ENCODE results near the gene RAMP2. TPM values are rescaled to one million over a fixed set of nuclear protein-coding genes. Genes with fewer than 3 reads are reported as not detected.

RAMP2 gene
- total and polyA plus RNA-seq, 2 of the 13 experiments (the other 11 are each of a cell fraction or from before 2014, with no cell fraction given) = 1.4 to 5.2 TPM

DNA sequence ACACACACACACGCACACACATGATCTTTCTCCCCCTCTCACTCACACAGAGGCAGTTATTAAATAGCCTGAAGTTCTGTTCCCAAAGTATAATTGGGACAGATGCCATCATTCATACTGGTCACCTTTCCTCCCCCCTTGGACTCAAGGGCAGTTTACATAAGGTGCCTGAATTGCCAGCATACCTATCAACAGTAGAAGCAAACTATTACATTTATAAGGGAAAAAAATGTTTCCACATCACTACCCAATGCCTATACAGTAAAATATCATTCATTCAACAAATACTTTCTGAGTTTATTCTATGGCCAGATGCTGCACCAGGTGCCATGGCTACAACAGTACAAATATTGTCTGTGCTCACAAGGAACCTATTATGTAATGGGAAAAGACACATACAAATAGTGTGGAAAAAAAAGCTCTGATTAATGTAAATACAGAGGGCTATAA lies 43.9 kb downstream of the RAMP2 start:
- ChIA-PET CTCF (ENCODE audit: low intra/inter-chr PET ratio, low total read pairs) (no interaction called here), POLR2A (interaction anchor here (0.5 to 4.3 kb wide), 7 partner anchors 9 to 33 kb away, joined by 3 to 75 read pairs (median 4); partner anchors contain the start of genes BECN1, VPS25 and WNK4)
- peak; percentile 8 for FAIRE-seq
- no peaks in the 10 kb centered on the region for H3K9me3 ChIP-seq (ENCODE audit: low read length)
- H3K4me2 ChIP-seq (ENCODE audit: low read depth, low read length) = peak overlapping the region; percentile 25; the same call in 1 of the 2 replicates
- peak; percentile 65 for ATAC-seq
- peak; percentile 86 for DNase-seq (ENCODE audit: low spot score)
- H4K20me1 ChIP-seq (ENCODE audit: insufficient read depth, low read length) = no peaks in the 10 kb centered on the region
- in situ Hi-C loops (cut with HindIII; ENCODE audit: extremely low pct_ligation_motif_present, low pct_unique_long_range_greater_than_20kb) = no loop called here
- H2AFZ ChIP-seq (ENCODE audit: low read length) = no peak overlapping the region
- H3K79me2 ChIP-seq (ENCODE audit: insufficient read depth, low read length) = no peaks in the 10 kb centered on the region
- peak overlapping the region; percentile 60 for H3K27ac ChIP-seq (ENCODE audit: extremely low read length, insufficient read depth, low read length)
- H3K27me3 ChIP-seq (ENCODE audit: control insufficient read depth in 1 of 2, insufficient read depth in 2 of 2, low read length in 2 of 2) = no peaks in the 10 kb centered on the region
- BruUV-seq (replicated peaks) = no TSS peak
- peak overlapping the region; percentile 12; the same call in 1 of the 2 replicates for H3K9ac ChIP-seq (ENCODE audit: insufficient read depth, low read depth, low read length)
- intact Hi-C loops (cut with micrococcal nuclease; ENCODE audit: unreplicated experiment) = no loop called here
- peaks cover 0 to 2% of the 10 kb centered on the region in 2 experiments; a peak in 1 of 5 replicates for H3K36me3 ChIP-seq (replicated peaks in 1 of 2; ENCODE audit: control insufficient read depth in 1 of 2, insufficient read depth in 2 of 2, low read length in 2 of 2)
- WGBS (ENCODE audit: low lambda C conversion rate) = 27% methylated on average over 1 of the region's 1 CpG
- H3K4me1 ChIP-seq (ENCODE audit: insufficient read depth, low read length) = peaks cover 40% of the 10 kb centered on the region
- no peak overlapping the region for H3K4me3 ChIP-seq (replicated peaks in 1 of 3; ENCODE audit: insufficient read depth in 1 of 3, low read depth in 2 of 3, low read length in 3 of 3)
- no peak for TF ChIP-seq ARHGAP35 (CRISPR knock-in tag; IDR thresholded peaks at IDR 0.05; ENCODE audit: borderline replicate concordance)
- no peak for TF ChIP-seq GABPB1 (CRISPR knock-in tag; IDR thresholded peaks at IDR 0.05)
- TF ChIP-seq GTF2F1 (IDR thresholded peaks at IDR 0.05; ENCODE audit: low read length) = no peak
- 0 out of 2 replicates have a peak, but pooled peaks have one; percentile 23 for TF ChIP-seq CEBPG (CRISPR knock-in tag; IDR thresholded peaks at IDR 0.05)
- no peak for TF ChIP-seq ZBTB1 (CRISPR knock-in tag; IDR thresholded peaks at IDR 0.05; ENCODE audit: borderline replicate concordance)
- TF ChIP-seq, protein P1, sequence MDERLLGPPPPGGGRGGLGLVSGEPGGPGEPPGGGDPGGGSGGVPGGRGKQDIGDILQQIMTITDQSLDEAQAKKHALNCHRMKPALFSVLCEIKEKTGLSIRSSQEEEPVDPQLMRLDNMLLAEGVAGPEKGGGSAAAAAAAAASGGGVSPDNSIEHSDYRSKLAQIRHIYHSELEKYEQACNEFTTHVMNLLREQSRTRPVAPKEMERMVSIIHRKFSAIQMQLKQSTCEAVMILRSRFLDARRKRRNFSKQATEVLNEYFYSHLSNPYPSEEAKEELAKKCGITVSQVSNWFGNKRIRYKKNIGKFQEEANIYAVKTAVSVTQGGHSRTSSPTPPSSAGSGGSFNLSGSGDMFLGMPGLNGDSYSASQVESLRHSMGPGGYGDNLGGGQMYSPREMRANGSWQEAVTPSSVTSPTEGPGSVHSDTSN (CRISPR knock-in tag; IDR thresholded peaks at IDR 0.05) = no peak
- TF ChIP-seq SMAD3 (CRISPR knock-in tag; IDR thresholded peaks at IDR 0.05) = no peak
- no peak for TF ChIP-seq GTF3A (CRISPR knock-in tag; conservative IDR thresholded peaks at IDR 0.05)
- TF ChIP-seq ZNF766 (CRISPR knock-in tag; IDR thresholded peaks at IDR 0.05; ENCODE audit: borderline replicate concordance) = no peak
- TF ChIP-seq U2AF2 (IDR thresholded peaks at IDR 0.05; ENCODE audit: low read depth, low read length) = no peak
- peak; percentile 33; the same call in 1 of the 2 replicates for TF ChIP-seq SOX5 (CRISPR knock-in tag; IDR thresholded peaks at IDR 0.05; ENCODE audit: borderline replicate concordance)
- TF ChIP-seq, protein P2, sequence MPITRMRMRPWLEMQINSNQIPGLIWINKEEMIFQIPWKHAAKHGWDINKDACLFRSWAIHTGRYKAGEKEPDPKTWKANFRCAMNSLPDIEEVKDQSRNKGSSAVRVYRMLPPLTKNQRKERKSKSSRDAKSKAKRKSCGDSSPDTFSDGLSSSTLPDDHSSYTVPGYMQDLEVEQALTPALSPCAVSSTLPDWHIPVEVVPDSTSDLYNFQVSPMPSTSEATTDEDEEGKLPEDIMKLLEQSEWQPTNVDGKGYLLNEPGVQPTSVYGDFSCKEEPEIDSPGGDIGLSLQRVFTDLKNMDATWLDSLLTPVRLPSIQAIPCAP (CRISPR knock-in tag; IDR thresholded peaks at IDR 0.05; ENCODE audit: low read depth) = no peak
- peak; percentile 43; the same call in 1 of the 2 replicates for TF ChIP-seq TEF (CRISPR knock-in tag; IDR thresholded peaks at IDR 0.05)
- TF ChIP-seq NCOR1 (IDR thresholded peaks at IDR 0.05; ENCODE audit: borderline replicate concordance, low read length) = peak; percentile 67; the same call in 1 of the 2 replicates
- 0 out of 2 replicates have a peak, but pooled peaks have one; percentile 24 for TF ChIP-seq ZNF281 (CRISPR knock-in tag; IDR thresholded peaks at IDR 0.05; ENCODE audit: borderline replicate concordance)
- TF ChIP-seq NR0B2 (CRISPR knock-in tag; IDR thresholded peaks at IDR 0.05) = no peak
- no peak for TF ChIP-seq MYNN (CRISPR knock-in tag; IDR thresholded peaks at IDR 0.05; ENCODE audit: low read depth)
